Measurements from ENCODE around the gene RINT1.

RINT1 gene

GRCh38 chr7:105531792-105532671 is at the start of gene RINT1:
Gene RINT1, plus strand, starts transcription at chr7:105532201. Its CDS starts 115 bp downstream, at chr7:105532316.
- H3K4me3 ChIP-seq (ENCODE audit: low read length in 2 of 2) = peak within 1 kb of the TSS; percentile 91 to 95
- H3K9me3 ChIP-seq (ENCODE audit: control insufficient read depth in 2 of 2, low read length in 2 of 2) = no peaks in the 10 kb centered on the region

DNA sequence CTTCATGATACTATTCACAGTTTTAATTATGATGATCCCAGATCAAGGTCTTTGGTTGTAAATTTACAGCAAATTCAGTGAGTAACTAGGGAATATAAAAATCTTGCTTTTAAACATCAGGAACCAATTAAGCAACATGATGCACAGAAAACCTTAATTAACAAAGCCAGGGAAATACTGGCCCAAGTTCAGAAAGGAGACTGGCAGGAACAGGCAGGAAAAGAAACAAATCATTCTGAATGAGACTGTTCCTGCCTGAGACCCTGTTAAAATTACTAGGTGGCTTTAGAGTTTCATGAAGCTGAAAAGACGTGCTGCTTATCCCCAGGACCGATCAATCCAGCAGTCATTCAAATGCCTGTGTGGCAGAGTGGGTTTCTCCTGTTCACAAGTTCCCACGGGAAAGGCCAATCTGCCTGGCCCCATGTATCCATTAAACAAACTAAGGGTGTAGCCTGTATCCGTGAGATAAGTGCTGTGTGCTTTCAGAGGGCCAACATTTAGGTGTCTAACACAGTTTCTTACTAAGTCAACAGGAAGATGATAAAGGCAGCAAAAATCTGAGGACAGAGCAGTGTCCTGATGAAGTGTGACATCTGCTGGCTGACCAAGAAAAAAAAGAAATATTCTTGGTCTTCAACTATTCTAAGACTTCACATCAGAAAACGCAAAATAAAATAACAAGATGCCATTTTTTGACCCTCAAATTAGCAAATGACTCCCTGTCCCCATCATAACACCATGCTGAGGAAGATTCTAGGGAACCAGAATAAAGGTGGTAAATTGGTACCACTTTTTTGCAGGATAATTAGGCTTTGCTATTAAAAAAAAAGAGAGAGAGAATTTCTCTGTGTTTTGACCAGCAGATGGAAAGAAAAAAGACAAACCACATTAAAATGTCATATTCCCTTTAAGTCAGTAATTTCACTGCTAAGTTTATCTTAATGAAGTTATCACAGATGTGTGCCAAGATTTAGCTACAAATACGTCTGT is 44.1 kb upstream of the RINT1 start:
- Histone ChIP-seq H3K36me3 (ENCODE audit: control insufficient read depth in 2 of 2, insufficient read depth in 2 of 2, low read length in 2 of 2) (peaks cover 0 to 4% of the 10 kb centered on the region in 2 donors), H3K27me3 (ENCODE audit: control insufficient read depth in 2 of 2, insufficient read depth in 2 of 2, low read length in 2 of 2) (no peaks in the 10 kb centered on the region), H3K9me3 (ENCODE audit: control insufficient read depth in 2 of 2, low read length in 2 of 2) (no peaks in the 10 kb centered on the region), H3K4me1 (ENCODE audit: control insufficient read depth in 2 of 2, insufficient read depth in 2 of 2, low read length in 2 of 2) (no peaks in the 10 kb centered on the region), H3K27ac (ENCODE audit: low read depth in 2 of 2, low read length in 2 of 2) (no peak overlapping the region), H3K9ac (ENCODE audit: low read depth in 1 of 2, low read length in 2 of 2) (no peak overlapping the region), H3K4me3 (ENCODE audit: low read length in 2 of 2) (no peak overlapping the region)

More at GRCh38 chr7:105531792-105532671, at the start of gene RINT1:
- Histone ChIP-seq H3K27me3 (ENCODE audit: control insufficient read depth in 2 of 2, insufficient read depth in 2 of 2, low read length in 2 of 2) (no peaks in the 10 kb centered on the region), H3K27ac (ENCODE audit: low read depth in 2 of 2, low read length in 2 of 2) (peak within 1 kb of the TSS; percentile 87 to 92), H3K9ac (ENCODE audit: low read depth in 1 of 2, low read length in 2 of 2) (peak within 1 kb of the TSS; percentile 95 to 96), H3K36me3 (ENCODE audit: control insufficient read depth in 2 of 2, insufficient read depth in 2 of 2, low read length in 2 of 2) (peaks cover 0 to 1% of the 10 kb centered on the region in 2 donors), H3K4me1 (ENCODE audit: control insufficient read depth in 2 of 2, insufficient read depth in 2 of 2, low read length in 2 of 2) (peaks cover 11 to 14% of the 10 kb centered on the region in 2 donors)

DNA sequence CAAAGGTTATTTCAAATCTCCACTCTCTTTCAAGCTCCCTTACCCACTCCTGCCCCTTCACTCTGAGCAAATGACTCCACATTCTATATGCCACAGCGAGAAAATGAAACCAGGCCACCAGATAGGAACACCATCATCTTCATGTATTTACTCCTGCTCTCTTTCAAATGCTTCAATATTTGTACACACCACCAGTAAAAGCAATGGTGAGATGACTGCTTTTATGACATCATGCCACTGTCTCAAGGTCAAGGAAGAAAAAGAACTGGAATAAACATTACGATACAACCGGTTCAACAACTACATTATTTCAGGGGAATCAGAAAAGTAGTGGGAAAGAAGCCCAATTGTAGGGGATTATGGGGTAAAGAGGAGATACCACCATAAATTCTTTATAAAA is 42.6 kb upstream of the RINT1 start:
- Histone ChIP-seq H3K27ac (ENCODE audit: low read depth in 2 of 2, low read length in 2 of 2) (no peak overlapping the region), H3K4me3 (ENCODE audit: low read length in 2 of 2) (no peak overlapping the region), H3K4me1 (ENCODE audit: control insufficient read depth in 2 of 2, insufficient read depth in 2 of 2, low read length in 2 of 2) (no peaks in the 10 kb centered on the region), H3K36me3 (ENCODE audit: control insufficient read depth in 2 of 2, insufficient read depth in 2 of 2, low read length in 2 of 2) (peaks cover 0 to 4% of the 10 kb centered on the region in 2 donors), H3K27me3 (ENCODE audit: control insufficient read depth in 2 of 2, insufficient read depth in 2 of 2, low read length in 2 of 2) (no peaks in the 10 kb centered on the region), H3K9me3 (ENCODE audit: control insufficient read depth in 2 of 2, low read length in 2 of 2) (no peaks in the 10 kb centered on the region), H3K9ac (ENCODE audit: low read depth in 1 of 2, low read length in 2 of 2) (no peak overlapping the region)

DNA sequence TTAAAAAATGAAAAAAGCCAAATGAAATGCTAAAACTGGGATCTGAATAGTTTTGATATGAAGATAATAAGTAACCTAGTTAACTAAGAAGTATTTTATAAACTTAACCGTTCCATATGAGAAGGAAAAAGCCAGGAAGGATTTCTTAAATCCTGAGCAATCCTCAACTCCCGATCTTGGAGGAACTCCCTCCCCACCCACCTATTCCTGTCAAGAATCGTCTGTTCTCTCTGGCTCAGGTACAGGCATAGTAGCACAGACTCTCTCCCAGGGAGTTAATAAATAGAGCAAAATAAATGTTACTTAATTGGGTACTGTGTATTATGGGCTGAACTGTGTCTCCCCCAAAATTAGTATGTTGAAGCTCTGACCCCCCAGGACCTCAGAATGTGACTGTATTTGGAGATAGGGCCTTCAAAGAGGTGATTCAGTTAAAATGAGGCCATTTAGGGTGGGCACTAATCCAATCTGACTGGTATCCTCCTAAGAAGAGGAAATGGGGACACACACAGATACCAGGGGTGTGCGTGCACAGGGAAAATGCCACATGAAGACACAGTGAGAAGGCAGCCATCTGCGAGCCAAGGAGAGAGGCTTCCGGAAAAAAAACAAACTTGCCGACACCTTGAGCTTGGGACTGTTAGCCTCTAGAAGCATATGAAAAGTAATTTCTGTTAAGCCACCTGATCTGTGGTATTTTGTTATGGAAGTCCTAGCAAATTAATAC is 38.6 kb upstream of the RINT1 start:
- Histone ChIP-seq H3K9ac (ENCODE audit: low read depth in 1 of 2, low read length in 2 of 2) (no peak overlapping the region), H3K9me3 (ENCODE audit: control insufficient read depth in 2 of 2, low read length in 2 of 2) (no peaks in the 10 kb centered on the region), H3K36me3 (ENCODE audit: control insufficient read depth in 2 of 2, insufficient read depth in 2 of 2, low read length in 2 of 2) (no peaks in the 10 kb centered on the region), H3K4me3 (ENCODE audit: low read length in 2 of 2) (no peak overlapping the region), H3K27me3 (ENCODE audit: control insufficient read depth in 2 of 2, insufficient read depth in 2 of 2, low read length in 2 of 2) (no peaks in the 10 kb centered on the region), H3K27ac (ENCODE audit: low read depth in 2 of 2, low read length in 2 of 2) (no peak overlapping the region), H3K4me1 (ENCODE audit: control insufficient read depth in 2 of 2, insufficient read depth in 2 of 2, low read length in 2 of 2) (no peaks in the 10 kb centered on the region)

- H3K9me3 ChIP-seq (ENCODE audit: control insufficient read depth in 2 of 2, low read length in 2 of 2) = no peaks in the 10 kb centered on the region
- H3K4me3 ChIP-seq (ENCODE audit: low read length in 2 of 2) = no peak overlapping the region
- no peaks in the 10 kb centered on the region for H3K27me3 ChIP-seq (ENCODE audit: control insufficient read depth in 2 of 2, insufficient read depth in 2 of 2, low read length in 2 of 2)
- no peaks in the 10 kb centered on the region for H3K36me3 ChIP-seq (ENCODE audit: control insufficient read depth in 2 of 2, insufficient read depth in 2 of 2, low read length in 2 of 2)
- no peaks in the 10 kb centered on the region for H3K4me1 ChIP-seq (ENCODE audit: control insufficient read depth in 2 of 2, insufficient read depth in 2 of 2, low read length in 2 of 2)
- H3K27ac ChIP-seq (ENCODE audit: low read depth in 2 of 2, low read length in 2 of 2) = no peak overlapping the region
- H3K9ac ChIP-seq (ENCODE audit: low read depth in 1 of 2, low read length in 2 of 2) = no peak overlapping the region
These were observed 38.1 kb upstream of the RINT1 start for GRCh38 chr7:105493923-105494315.

GRCh38 chr7:105496521-105496920 is 35.5 kb upstream of the RINT1 start:
- H3K27me3 ChIP-seq (ENCODE audit: control insufficient read depth in 2 of 2, insufficient read depth in 2 of 2, low read length in 2 of 2) = no peaks in the 10 kb centered on the region
- no peaks in the 10 kb centered on the region for H3K4me1 ChIP-seq (ENCODE audit: control insufficient read depth in 2 of 2, insufficient read depth in 2 of 2, low read length in 2 of 2)
- H3K4me3 ChIP-seq (ENCODE audit: low read length in 2 of 2) = no peak overlapping the region
- H3K9ac ChIP-seq (ENCODE audit: low read depth in 1 of 2, low read length in 2 of 2) = no peak overlapping the region
- no peaks in the 10 kb centered on the region for H3K9me3 ChIP-seq (ENCODE audit: control insufficient read depth in 2 of 2, low read length in 2 of 2)
- peaks cover 0 to 4% of the 10 kb centered on the region in 2 donors for H3K36me3 ChIP-seq (ENCODE audit: control insufficient read depth in 2 of 2, insufficient read depth in 2 of 2, low read length in 2 of 2)
- no peak overlapping the region for H3K27ac ChIP-seq (ENCODE audit: low read depth in 2 of 2, low read length in 2 of 2)

- no peaks in the 10 kb centered on the region for H3K4me1 ChIP-seq (ENCODE audit: control insufficient read depth in 2 of 2, insufficient read depth in 2 of 2, low read length in 2 of 2)
- H3K36me3 ChIP-seq (ENCODE audit: control insufficient read depth in 2 of 2, insufficient read depth in 2 of 2, low read length in 2 of 2) = peaks cover 0 to 5% of the 10 kb centered on the region in 2 donors
- H3K4me3 ChIP-seq (ENCODE audit: low read length in 2 of 2) = no peak overlapping the region
- no peak overlapping the region for H3K27ac ChIP-seq (ENCODE audit: low read depth in 2 of 2, low read length in 2 of 2)
- H3K9me3 ChIP-seq (ENCODE audit: control insufficient read depth in 2 of 2, low read length in 2 of 2) = no peaks in the 10 kb centered on the region
- no peaks in the 10 kb centered on the region for H3K27me3 ChIP-seq (ENCODE audit: control insufficient read depth in 2 of 2, insufficient read depth in 2 of 2, low read length in 2 of 2)
- no peak overlapping the region for H3K9ac ChIP-seq (ENCODE audit: low read depth in 1 of 2, low read length in 2 of 2)
These were observed 35.0 kb upstream of the RINT1 start for GRCh38 chr7:105497016-105497415.

GRCh38 chr7:105502173-105502572 is 29.8 kb upstream of the RINT1 start:
- Histone ChIP-seq H3K4me3 (ENCODE audit: low read length in 2 of 2) (no peak overlapping the region), H3K9ac (ENCODE audit: low read depth in 1 of 2, low read length in 2 of 2) (no peak overlapping the region), H3K9me3 (ENCODE audit: control insufficient read depth in 2 of 2, low read length in 2 of 2) (no peaks in the 10 kb centered on the region), H3K27ac (ENCODE audit: low read depth in 2 of 2, low read length in 2 of 2) (no peak overlapping the region), H3K27me3 (ENCODE audit: control insufficient read depth in 2 of 2, insufficient read depth in 2 of 2, low read length in 2 of 2) (no peaks in the 10 kb centered on the region), H3K36me3 (ENCODE audit: control insufficient read depth in 2 of 2, insufficient read depth in 2 of 2, low read length in 2 of 2) (peaks cover 10 to 12% of the 10 kb centered on the region in 2 donors), H3K4me1 (ENCODE audit: control insufficient read depth in 2 of 2, insufficient read depth in 2 of 2, low read length in 2 of 2) (no peaks in the 10 kb centered on the region)

DNA sequence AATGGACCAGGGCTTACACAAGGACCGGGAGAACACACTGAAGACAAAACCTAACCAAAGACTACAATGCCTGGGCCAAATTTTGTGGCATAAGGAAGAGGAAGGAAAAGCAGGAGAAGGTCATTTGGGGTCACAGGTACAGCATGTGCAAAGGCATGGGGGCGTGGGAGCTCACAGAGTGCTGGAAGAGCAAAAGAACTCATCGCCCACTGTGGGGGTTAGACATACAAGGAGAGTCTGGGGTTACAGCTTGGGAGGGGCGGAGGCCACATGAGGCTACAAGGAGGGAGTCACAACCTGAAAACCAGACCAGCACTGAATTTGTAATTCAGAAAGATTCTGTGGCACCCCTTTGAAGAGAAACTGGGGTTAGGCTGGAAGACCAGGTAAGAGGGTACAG is 19.6 kb upstream of the RINT1 start:
- Histone ChIP-seq H3K27me3 (ENCODE audit: control insufficient read depth in 2 of 2, insufficient read depth in 2 of 2, low read length in 2 of 2) (no peaks in the 10 kb centered on the region), H3K9me3 (ENCODE audit: control insufficient read depth in 2 of 2, low read length in 2 of 2) (no peaks in the 10 kb centered on the region), H3K9ac (ENCODE audit: low read depth in 1 of 2, low read length in 2 of 2) (no peak overlapping the region), H3K36me3 (ENCODE audit: control insufficient read depth in 2 of 2, insufficient read depth in 2 of 2, low read length in 2 of 2) (peaks cover 0 to 3% of the 10 kb centered on the region in 2 donors), H3K27ac (ENCODE audit: low read depth in 2 of 2, low read length in 2 of 2) (no peak overlapping the region), H3K4me3 (ENCODE audit: low read length in 2 of 2) (no peak overlapping the region), H3K4me1 (ENCODE audit: control insufficient read depth in 2 of 2, insufficient read depth in 2 of 2, low read length in 2 of 2) (no peaks in the 10 kb centered on the region)
